ENCODE results near the gene FOXP1. TPM values are rescaled to one million over a fixed set of nuclear protein-coding genes. Genes with fewer than 3 reads are reported as not detected.

The FOXP1 gene
- total and polyA plus RNA-seq, 3 donors from 2014 or later: 37.8 to 105 (median 75.9) TPM

- peaks cover 7% of the 10 kb centered on the region for H3K4me1 ChIP-seq
- H3K27me3 ChIP-seq: no peaks in the 10 kb centered on the region
- no peak overlapping the region for H3K4me3 ChIP-seq
- DNase-seq: no peak
- H3K27ac ChIP-seq: peak overlapping the region in 1 of 2 donors; percentile 32
- H3K36me3 ChIP-seq (ENCODE audit: low read depth, missing control alignments): no peaks in the 10 kb centered on the region
- no peaks in the 10 kb centered on the region for H3K9me3 ChIP-seq
- TF ChIP-seq POLR2A (IDR thresholded peaks at IDR 0.05): no peak
- TF ChIP-seq, protein P1, sequence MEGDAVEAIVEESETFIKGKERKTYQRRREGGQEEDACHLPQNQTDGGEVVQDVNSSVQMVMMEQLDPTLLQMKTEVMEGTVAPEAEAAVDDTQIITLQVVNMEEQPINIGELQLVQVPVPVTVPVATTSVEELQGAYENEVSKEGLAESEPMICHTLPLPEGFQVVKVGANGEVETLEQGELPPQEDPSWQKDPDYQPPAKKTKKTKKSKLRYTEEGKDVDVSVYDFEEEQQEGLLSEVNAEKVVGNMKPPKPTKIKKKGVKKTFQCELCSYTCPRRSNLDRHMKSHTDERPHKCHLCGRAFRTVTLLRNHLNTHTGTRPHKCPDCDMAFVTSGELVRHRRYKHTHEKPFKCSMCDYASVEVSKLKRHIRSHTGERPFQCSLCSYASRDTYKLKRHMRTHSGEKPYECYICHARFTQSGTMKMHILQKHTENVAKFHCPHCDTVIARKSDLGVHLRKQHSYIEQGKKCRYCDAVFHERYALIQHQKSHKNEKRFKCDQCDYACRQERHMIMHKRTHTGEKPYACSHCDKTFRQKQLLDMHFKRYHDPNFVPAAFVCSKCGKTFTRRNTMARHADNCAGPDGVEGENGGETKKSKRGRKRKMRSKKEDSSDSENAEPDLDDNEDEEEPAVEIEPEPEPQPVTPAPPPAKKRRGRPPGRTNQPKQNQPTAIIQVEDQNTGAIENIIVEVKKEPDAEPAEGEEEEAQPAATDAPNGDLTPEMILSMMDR (IDR thresholded peaks at IDR 0.05): peak; percentile 19 to 32 (median 29)
- 58 to 71% methylated on average over 9 of the region's 9 CpGs for WGBS, 2 donors
- intact Hi-C loops (cut with DNase I; ENCODE audit: low total_unique reads): no loop called here
Observed at GRCh38 chr3:71006810-71007785, 576.4 kb downstream of the FOXP1 start.

GRCh38 chr3:71005702-71006321 is 577.7 kb downstream of the FOXP1 start:
- Histone ChIP-seq H3K27ac (no peak overlapping the region), H3K4me3 (no peak overlapping the region), H3K9me3 (no peaks in the 10 kb centered on the region), H3K27me3 (no peaks in the 10 kb centered on the region), H3K4me1 (peaks cover 7% of the 10 kb centered on the region), H3K36me3 (ENCODE audit: low read depth, missing control alignments) (no peaks in the 10 kb centered on the region)
- DNase-seq: no peak
- 71 to 73% methylated on average over 10 of the region's 10 CpGs for WGBS, 2 donors
- TF ChIP-seq, protein P1 (IDR thresholded peaks at IDR 0.05): no peak
- TF ChIP-seq POLR2A (IDR thresholded peaks at IDR 0.05): no peak
- intact Hi-C loops (cut with DNase I; ENCODE audit: low total_unique reads): no loop called here

GRCh38 chr3:71003511-71003910 is 580.0 kb downstream of the FOXP1 start:
- Histone ChIP-seq H3K9me3 (no peaks in the 10 kb centered on the region), H3K27me3 (no peaks in the 10 kb centered on the region), H3K36me3 (ENCODE audit: low read depth, missing control alignments) (no peaks in the 10 kb centered on the region), H3K4me1 (peaks cover 7% of the 10 kb centered on the region), H3K27ac (no peak overlapping the region), H3K4me3 (no peak overlapping the region)
- 84 to 85% methylated on average over 6 of the region's 6 CpGs for WGBS, 2 donors
- intact Hi-C loops (cut with DNase I; ENCODE audit: low total_unique reads): no loop called here
- no peak for DNase-seq
- TF ChIP-seq POLR2A (IDR thresholded peaks at IDR 0.05): no peak
- TF ChIP-seq, protein P1 (IDR thresholded peaks at IDR 0.05): no peak

- Histone ChIP-seq H3K27ac (no peak overlapping the region), H3K4me3 (no peak overlapping the region), H3K27me3 (no peaks in the 10 kb centered on the region), H3K4me1 (peaks cover 4% of the 10 kb centered on the region), H3K9me3 (no peaks in the 10 kb centered on the region), H3K36me3 (ENCODE audit: low read depth, missing control alignments) (no peaks in the 10 kb centered on the region)
- WGBS, 2 donors: 96 to 99% methylated on average over 2 of the region's 2 CpGs
- TF ChIP-seq, protein P1 (IDR thresholded peaks at IDR 0.05): no peak
- no peak for TF ChIP-seq POLR2A (IDR thresholded peaks at IDR 0.05)
- DNase-seq: no peak
- intact Hi-C loops (cut with DNase I; ENCODE audit: low total_unique reads): no loop called here
Observed at GRCh38 chr3:71002298-71002697, 581.2 kb downstream of the FOXP1 start.
